Ishikawa (cell line): Measurements from ENCODE around the gene NPAS4.
A peak's percentile ranks its signal among the peaks of the same experiment; 100 is the strongest.

ENCODE experiments used
- CEBPB ChIP-seq: IDR thresholded peaks from 2 replicates; pipeline ENCODE4 v1.6.1; 2012
- CREB1 ChIP-seq: IDR thresholded peaks from 2 replicates; pipeline ENCODE4 v1.6.1; 2012; ENCODE audit warnings: low read depth
- EGR1 ChIP-seq: IDR thresholded peaks from 2 replicates; pipeline ENCODE4 v1.6.1; 2012
- EP300 ChIP-seq: IDR thresholded peaks from 2 replicates; pipeline ENCODE4 v1.6.1; 2012; ENCODE audit warnings: borderline replicate concordance
- FOXM1 ChIP-seq: IDR thresholded peaks from 2 replicates; pipeline ENCODE4 v1.6.1; 2012; ENCODE audit warnings: low read depth, borderline replicate concordance
- MAX ChIP-seq: IDR thresholded peaks from 2 replicates; pipeline ENCODE4 v1.6.1; 2012
- NFIC ChIP-seq: IDR thresholded peaks from 2 replicates; pipeline ENCODE4 v1.6.1; 2012
- RAD21 ChIP-seq: IDR thresholded peaks from 2 replicates; pipeline ENCODE4 v1.6.1; 2012; ENCODE audit warnings: low read depth
- TAF1 ChIP-seq: IDR thresholded peaks from 2 replicates; pipeline ENCODE4 v1.6.1; 2012; ENCODE audit warnings: low read depth, mild to moderate bottlenecking
- TCF12 ChIP-seq: IDR thresholded peaks from 2 replicates; pipeline ENCODE4 v1.6.1; 2012; ENCODE audit warnings: low read depth
- TEAD4 ChIP-seq: IDR thresholded peaks from 2 replicates; pipeline ENCODE4 v1.6.1; 2012
- YY1 ChIP-seq: IDR thresholded peaks from 2 replicates; pipeline ENCODE4 v1.6.1; 2012; ENCODE audit warnings: low read depth
- ZBTB7A ChIP-seq: IDR thresholded peaks from 2 replicates; pipeline ENCODE4 v1.6.1; 2012; ENCODE audit warnings: low read depth
- TF ChIP-seq, protein P1 (sequence below): IDR thresholded peaks from 2 replicates; pipeline ENCODE4 v1.6.1; 2012; ENCODE audit warnings: low read depth, mild to moderate bottlenecking
- TF ChIP-seq, protein P2 (sequence below): IDR thresholded peaks from 2 replicates; pipeline ENCODE4 v1.6.1; 2012

NPAS4 gene

GRCh38 chr11:66408488-66409214, 12.2 kb upstream of the NPAS4 start:
- TF ChIP-seq TCF12 = no peak
- no peak for TF ChIP-seq YY1
- TF ChIP-seq, protein P1, sequence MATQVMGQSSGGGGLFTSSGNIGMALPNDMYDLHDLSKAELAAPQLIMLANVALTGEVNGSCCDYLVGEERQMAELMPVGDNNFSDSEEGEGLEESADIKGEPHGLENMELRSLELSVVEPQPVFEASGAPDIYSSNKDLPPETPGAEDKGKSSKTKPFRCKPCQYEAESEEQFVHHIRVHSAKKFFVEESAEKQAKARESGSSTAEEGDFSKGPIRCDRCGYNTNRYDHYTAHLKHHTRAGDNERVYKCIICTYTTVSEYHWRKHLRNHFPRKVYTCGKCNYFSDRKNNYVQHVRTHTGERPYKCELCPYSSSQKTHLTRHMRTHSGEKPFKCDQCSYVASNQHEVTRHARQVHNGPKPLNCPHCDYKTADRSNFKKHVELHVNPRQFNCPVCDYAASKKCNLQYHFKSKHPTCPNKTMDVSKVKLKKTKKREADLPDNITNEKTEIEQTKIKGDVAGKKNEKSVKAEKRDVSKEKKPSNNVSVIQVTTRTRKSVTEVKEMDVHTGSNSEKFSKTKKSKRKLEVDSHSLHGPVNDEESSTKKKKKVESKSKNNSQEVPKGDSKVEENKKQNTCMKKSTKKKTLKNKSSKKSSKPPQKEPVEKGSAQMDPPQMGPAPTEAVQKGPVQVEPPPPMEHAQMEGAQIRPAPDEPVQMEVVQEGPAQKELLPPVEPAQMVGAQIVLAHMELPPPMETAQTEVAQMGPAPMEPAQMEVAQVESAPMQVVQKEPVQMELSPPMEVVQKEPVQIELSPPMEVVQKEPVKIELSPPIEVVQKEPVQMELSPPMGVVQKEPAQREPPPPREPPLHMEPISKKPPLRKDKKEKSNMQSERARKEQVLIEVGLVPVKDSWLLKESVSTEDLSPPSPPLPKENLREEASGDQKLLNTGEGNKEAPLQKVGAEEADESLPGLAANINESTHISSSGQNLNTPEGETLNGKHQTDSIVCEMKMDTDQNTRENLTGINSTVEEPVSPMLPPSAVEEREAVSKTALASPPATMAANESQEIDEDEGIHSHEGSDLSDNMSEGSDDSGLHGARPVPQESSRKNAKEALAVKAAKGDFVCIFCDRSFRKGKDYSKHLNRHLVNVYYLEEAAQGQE = peak; percentile 52
- peak; percentile 8; the same call in 1 of the 2 replicates for TF ChIP-seq TEAD4
- peak; percentile 55; the same call in 1 of the 2 replicates for TF ChIP-seq EP300
- no peak for TF ChIP-seq CEBPB
- no peak for TF ChIP-seq EGR1
- peak; percentile 92 for TF ChIP-seq RAD21
- TF ChIP-seq MAX = peak; percentile 68
- TF ChIP-seq CREB1 = 0 out of 2 replicates have a peak, but pooled peaks have one; percentile 45

GRCh38 chr11:66409226-66409625, 11.6 kb upstream of the NPAS4 start:
- TF ChIP-seq, protein P2, sequence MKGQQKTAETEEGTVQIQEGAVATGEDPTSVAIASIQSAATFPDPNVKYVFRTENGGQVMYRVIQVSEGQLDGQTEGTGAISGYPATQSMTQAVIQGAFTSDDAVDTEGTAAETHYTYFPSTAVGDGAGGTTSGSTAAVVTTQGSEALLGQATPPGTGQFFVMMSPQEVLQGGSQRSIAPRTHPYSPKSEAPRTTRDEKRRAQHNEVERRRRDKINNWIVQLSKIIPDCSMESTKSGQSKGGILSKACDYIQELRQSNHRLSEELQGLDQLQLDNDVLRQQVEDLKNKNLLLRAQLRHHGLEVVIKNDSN = no peak
- TF ChIP-seq, protein P1 = no peak
- no peak for TF ChIP-seq YY1
- TF ChIP-seq RAD21 = no peak
- TF ChIP-seq EP300 = no peak
- no peak for TF ChIP-seq TCF12
- no peak for TF ChIP-seq NFIC
- TF ChIP-seq MAX = no peak
- TF ChIP-seq FOXM1 = no peak
- no peak for TF ChIP-seq EGR1
- no peak for TF ChIP-seq TEAD4

DNA sequence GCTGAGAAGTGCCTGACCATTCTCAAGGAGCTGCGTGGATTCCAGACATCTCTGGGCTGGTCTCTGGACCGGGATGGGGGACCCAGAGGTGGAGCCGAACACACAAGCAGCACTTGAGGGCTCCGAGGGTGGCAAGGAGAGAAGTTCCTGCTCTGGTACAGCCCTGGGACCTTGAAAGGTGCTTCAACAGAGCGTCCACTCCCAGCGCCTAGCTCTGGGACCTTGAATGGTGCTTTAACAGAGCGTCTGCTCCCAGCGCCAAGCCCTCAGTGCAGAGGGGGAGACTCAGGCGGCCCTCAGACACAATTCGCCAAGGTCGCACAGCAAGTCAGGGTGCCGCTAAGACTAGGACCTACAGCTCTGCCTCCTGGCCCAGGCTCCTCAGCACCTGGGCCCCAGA, 10.6 kb upstream of the NPAS4 start:
- no peak for TF ChIP-seq CEBPB
- TF ChIP-seq, protein P1 = no peak
- no peak for TF ChIP-seq FOXM1
- TF ChIP-seq, protein P2 = no peak
- TF ChIP-seq TAF1 = no peak
- no peak for TF ChIP-seq ZBTB7A
- TF ChIP-seq NFIC = no peak
- TF ChIP-seq MAX = no peak
- no peak for TF ChIP-seq CREB1
- no peak for TF ChIP-seq EP300
- no peak for TF ChIP-seq YY1
- TF ChIP-seq RAD21 = no peak
- no peak for TF ChIP-seq EGR1
- TF ChIP-seq TEAD4 = no peak

- TF ChIP-seq FOXM1 (no peak), TAF1 (no peak), EGR1 (no peak), ZBTB7A (no peak), NFIC (no peak), CEBPB (no peak), CREB1 (no peak), YY1 (no peak), EP300 (no peak)
- TF ChIP-seq, protein P1 = no peak
Measured at GRCh38 chr11:66411323-66411722, 9.5 kb upstream of the NPAS4 start.
